Loucy (cell line): ENCODE data around the gene USP5.

ENCODE experiments used
- EZH2phosphoT487 ChIP-seq: fragments of 200-600 bp; IDR thresholded peaks from 2 replicates; pipeline ENCODE4 v1.6.1; 2018; ENCODE audit warnings: antibody characterized with exemption, mild to moderate bottlenecking, moderate library complexity, borderline replicate concordance
- TF ChIP-seq, protein P1 (sequence below): fragments of 200-600 bp; sonication (generic); conservative IDR thresholded peaks from 2 replicates; pipeline ENCODE4 v1.5.1; 2014; ENCODE audit warnings: mild to moderate bottlenecking, antibody characterized with exemption, low read length

DNA sequence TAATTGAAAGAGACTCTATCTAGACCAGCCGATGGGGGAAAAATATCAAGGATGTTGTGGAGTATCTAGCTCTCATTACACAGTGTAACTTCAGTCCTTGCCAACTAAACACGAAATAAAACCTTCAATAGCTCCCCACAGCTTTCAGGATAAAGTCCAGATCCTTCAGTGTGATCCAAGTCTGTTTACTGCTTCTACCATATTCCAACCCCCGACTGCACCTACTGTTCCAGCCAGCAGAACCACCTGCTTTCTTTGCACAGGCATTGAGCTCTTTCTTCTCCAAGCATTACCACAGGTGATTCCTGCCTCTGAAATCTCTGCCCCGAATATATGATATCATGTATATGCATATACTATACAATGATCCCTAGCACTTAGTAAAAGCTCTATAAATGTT lies 50.5 kb downstream of the USP5 start:
- TF ChIP-seq, protein P1, sequence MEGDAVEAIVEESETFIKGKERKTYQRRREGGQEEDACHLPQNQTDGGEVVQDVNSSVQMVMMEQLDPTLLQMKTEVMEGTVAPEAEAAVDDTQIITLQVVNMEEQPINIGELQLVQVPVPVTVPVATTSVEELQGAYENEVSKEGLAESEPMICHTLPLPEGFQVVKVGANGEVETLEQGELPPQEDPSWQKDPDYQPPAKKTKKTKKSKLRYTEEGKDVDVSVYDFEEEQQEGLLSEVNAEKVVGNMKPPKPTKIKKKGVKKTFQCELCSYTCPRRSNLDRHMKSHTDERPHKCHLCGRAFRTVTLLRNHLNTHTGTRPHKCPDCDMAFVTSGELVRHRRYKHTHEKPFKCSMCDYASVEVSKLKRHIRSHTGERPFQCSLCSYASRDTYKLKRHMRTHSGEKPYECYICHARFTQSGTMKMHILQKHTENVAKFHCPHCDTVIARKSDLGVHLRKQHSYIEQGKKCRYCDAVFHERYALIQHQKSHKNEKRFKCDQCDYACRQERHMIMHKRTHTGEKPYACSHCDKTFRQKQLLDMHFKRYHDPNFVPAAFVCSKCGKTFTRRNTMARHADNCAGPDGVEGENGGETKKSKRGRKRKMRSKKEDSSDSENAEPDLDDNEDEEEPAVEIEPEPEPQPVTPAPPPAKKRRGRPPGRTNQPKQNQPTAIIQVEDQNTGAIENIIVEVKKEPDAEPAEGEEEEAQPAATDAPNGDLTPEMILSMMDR: no peak
- TF ChIP-seq EZH2phosphoT487: no peak
